NB4 (cell line): ENCODE measurements around the gene PCARE.
A peak's percentile ranks its signal among the peaks of the same experiment; 100 is the strongest.

Experiments used
- DNase-seq: peaks from one replicate; pipeline ENCODE4 v3.0.0; 2010; ENCODE audit warnings: low read depth
- H3K4me3 ChIP-seq: one replicate; pipeline ENCODE4 v1.5.1; 2011; ENCODE audit warnings: mild to moderate bottlenecking, low read depth, low read length, moderate library complexity
- CTCF ChIP-seq: IDR thresholded peaks from one replicate; pipeline ENCODE4 v1.5.1; 2012; ENCODE audit warnings: low read depth, low read length
- MYC ChIP-seq: IDR thresholded peaks from 2 replicates; pipeline ENCODE4 v1.6.1; 2011; ENCODE audit warnings: low read depth, low read length
- POLR2A ChIP-seq: IDR thresholded peaks from 2 replicates; pipeline ENCODE4 v1.6.1; 2011; ENCODE audit warnings: mild to moderate bottlenecking; ENCODE audit not compliant: insufficient read length; ENCODE audit errors: extremely low read depth
- TF ChIP-seq, protein P1 (sequence below): IDR thresholded peaks from 2 replicates; pipeline ENCODE4 v1.6.1; 2011; ENCODE audit warnings: low read depth, low read length

Gene PCARE

DNA sequence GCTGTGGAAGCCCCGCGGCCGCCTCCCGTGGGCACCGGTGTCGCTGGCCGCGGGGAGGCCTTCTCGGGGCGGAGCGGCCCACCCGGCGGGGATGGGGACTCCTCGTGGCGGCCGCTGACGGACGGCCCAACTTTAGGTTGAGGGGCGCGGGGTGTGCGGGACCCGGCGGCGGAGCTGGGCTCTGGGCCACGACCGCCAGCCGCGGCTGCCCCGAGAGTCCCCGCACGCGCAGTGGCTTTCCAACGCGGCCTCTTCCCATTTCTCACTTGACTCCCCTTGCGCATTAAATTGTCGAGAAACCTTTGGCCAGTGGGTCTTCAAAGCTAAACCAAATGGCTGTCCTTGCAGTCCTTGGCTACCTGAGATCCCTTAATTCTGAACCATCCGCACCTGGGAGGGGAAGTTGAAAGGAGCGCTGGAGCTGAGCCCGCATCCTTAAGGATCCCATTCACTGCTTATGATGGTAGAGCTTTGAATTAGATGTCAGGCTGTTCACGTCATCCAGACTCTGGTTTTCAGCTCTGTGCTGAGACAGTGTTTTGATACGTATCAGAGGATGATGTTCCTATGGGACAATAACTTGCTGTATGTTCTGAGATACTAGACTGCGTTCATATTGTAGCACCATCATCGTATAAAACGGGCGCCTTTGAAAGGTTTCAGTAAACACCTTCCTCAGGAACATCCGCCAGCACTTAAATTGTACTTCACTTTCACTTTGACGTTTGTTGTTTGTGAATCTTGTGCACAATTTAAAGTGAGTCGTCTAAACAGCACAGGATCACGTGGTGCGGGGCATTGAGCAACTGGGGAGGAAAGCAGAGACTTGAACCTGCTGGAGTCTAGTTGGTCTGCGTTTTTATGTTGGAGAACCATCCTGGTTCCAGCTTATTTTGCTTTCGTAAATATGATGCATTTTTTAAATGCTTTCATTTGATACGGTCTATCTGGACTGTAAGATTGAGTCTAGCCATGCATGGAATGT lies 41.8 kb upstream of the PCARE start:
- DNase-seq, result peak; percentile 66
- TF ChIP-seq, protein P1, sequence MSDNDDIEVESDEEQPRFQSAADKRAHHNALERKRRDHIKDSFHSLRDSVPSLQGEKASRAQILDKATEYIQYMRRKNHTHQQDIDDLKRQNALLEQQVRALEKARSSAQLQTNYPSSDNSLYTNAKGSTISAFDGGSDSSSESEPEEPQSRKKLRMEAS, result no peak
- TF ChIP-seq CTCF, result no peak
- peak overlapping the region; percentile 66 for H3K4me3 ChIP-seq

GRCh38 chr2:29114946-29115609 lies 40.8 kb upstream of the PCARE start, which contains the start of gene CLIP4:
CLIP4 (plus strand) TSS chr2:29115415; CDS start chr2:29121389, 5,974 bp downstream.
- peak; percentile 65 for DNase-seq
- TF ChIP-seq POLR2A, result no peak
- TF ChIP-seq MYC, result no peak
- TF ChIP-seq, protein P1, result no peak
- TF ChIP-seq CTCF, result no peak
- H3K4me3 ChIP-seq, result peak within 1 kb of the TSS; percentile 66

- H3K4me3 ChIP-seq, result peak overlapping the region; percentile 3
These were observed 40.2 kb upstream of the PCARE start for GRCh38 chr2:29114586-29114945.

DNA sequence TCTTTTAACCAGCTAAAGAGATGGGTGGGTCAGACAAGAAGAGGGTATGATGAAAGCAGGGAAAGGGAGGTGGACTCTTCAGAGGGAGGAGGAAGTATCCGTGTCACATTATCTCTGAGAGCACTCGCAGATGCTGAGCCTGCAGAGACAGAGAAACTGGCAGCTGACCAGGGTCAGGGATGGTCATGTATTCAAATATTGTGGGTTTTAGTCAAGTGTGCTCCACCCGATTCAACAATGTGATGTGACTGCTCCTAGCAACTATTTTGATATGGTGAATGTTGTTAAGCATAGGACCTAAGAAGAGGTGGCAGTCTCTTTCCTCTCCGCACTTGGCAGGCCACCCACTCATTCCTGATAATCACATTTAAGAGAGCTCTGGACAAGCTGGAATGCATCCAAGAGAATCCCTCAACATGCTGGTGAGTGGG lies 39.6 kb upstream of the PCARE start:
- peak; percentile 83 for DNase-seq
- TF ChIP-seq, protein P1, result no peak
- no peak for TF ChIP-seq POLR2A
- TF ChIP-seq MYC, result no peak
- no peak overlapping the region for H3K4me3 ChIP-seq

More at GRCh38 chr2:29114586-29114945, 40.2 kb upstream of the PCARE start:
- peak; percentile 31 for DNase-seq
- no peak for TF ChIP-seq POLR2A
- TF ChIP-seq MYC, result no peak
- TF ChIP-seq, protein P1, result no peak
- no peak for TF ChIP-seq CTCF

DNA sequence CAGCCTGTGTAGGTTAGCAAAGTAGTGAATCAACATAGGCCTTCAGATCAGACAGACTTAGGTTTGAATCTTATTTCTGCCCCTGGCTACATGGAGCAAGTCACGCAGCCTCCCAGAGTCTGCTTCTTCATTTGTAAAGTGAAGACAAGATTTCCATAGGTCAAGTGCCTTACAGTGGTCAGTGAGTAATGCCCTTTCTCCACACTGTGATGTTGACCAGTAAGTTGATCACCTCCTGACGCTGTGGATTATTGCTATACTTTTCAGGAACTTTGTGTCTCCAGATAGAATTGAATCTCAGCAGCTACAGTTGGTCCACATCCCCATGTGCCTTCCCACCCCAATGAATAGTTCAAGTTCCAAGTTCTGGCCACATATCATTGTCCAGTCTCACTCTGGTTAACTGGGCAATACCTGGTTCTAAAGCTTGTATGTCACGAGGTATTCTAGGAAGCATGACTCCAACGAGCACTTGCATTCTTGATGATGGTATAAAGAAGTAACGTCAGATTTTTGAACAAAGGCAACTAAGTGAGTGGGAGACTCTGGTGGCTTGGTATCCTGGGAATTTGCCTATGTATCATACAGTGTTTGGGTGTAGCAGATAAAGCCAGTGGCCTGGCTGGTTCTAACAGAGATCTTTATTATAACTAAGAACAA lies 38.8 kb upstream of the PCARE start:
- DNase-seq, result no peak
- H3K4me3 ChIP-seq, result no peak overlapping the region
- no peak for TF ChIP-seq MYC
- TF ChIP-seq, protein P1, result no peak
- TF ChIP-seq CTCF, result no peak
- no peak for TF ChIP-seq POLR2A
